SH-SY5Y (cell line): ENCODE results near the gene DPM1.

Source experiments
- GATA2 ChIP-seq: IDR thresholded peaks from 2 replicates; pipeline ENCODE4 v1.6.1; 2011; ENCODE audit warnings: mild to moderate bottlenecking, low read depth, low read length
- GATA3 ChIP-seq: IDR thresholded peaks from 2 replicates; pipeline ENCODE4 v1.6.1; 2011; ENCODE audit warnings: low read depth, mild to moderate bottlenecking, low read length, moderate library complexity

DNA sequence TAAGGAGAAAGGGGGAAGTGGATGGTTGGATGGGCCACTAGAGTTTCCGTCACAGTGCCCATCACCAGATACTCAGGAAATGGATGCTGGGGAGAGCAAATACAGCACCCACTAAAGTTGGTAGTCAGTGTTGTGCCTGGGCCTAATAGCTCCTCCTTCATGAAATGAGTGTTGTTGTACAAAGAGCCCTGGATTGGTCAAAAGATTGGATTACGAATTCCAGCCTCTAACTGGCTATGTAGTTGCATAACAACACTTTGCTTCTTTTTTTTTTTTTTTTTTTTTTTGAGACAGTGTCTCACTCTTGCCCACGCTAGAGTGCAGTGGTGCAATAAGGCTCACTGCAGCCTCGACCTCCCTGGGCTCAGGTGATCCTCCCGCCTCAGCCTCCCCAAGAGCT, 37.2 kb upstream of the DPM1 start:
- TF ChIP-seq GATA2 = no peak
- TF ChIP-seq GATA3 = no peak
